ENCODE results near the gene NOL4L. TPM values are rescaled to one million over a fixed set of nuclear protein-coding genes. Genes with fewer than 3 reads are reported as not detected.

NOL4L gene
- total RNA-seq, 1 donor from 2014 or later: 30.5 TPM

- Mint-ChIP-seq H3K4me1 (ENCODE audit: unreplicated experiment) (peaks cover 10% of the 10 kb centered on the region), H3K9me3 (ENCODE audit: unreplicated experiment) (no peaks in the 10 kb centered on the region), H3K27ac (ENCODE audit: unreplicated experiment) (no peak overlapping the region), H3K36me3 (ENCODE audit: unreplicated experiment) (peaks cover 11% of the 10 kb centered on the region), H3K4me3 (ENCODE audit: unreplicated experiment) (no peak overlapping the region), H3K27me3 (ENCODE audit: unreplicated experiment) (no peaks in the 10 kb centered on the region)
- TF ChIP-seq CTCF (IDR thresholded peaks at IDR 0.05): no peak
- no peak for DNase-seq (ENCODE audit: extremely low spot score, unreplicated experiment)
These were observed 79.2 kb downstream of the NOL4L start for GRCh38 chr20:32505723-32506473.

- no peak for DNase-seq (ENCODE audit: extremely low spot score, unreplicated experiment)
- TF ChIP-seq CTCF (IDR thresholded peaks at IDR 0.05): no peak
- H3K4me1 Mint-ChIP-seq (ENCODE audit: unreplicated experiment): peaks cover 11% of the 10 kb centered on the region
- no peaks in the 10 kb centered on the region for H3K9me3 Mint-ChIP-seq (ENCODE audit: unreplicated experiment)
- no peak overlapping the region for H3K4me3 Mint-ChIP-seq (ENCODE audit: unreplicated experiment)
- no peak overlapping the region for H3K27ac Mint-ChIP-seq (ENCODE audit: unreplicated experiment)
- peaks cover 14% of the 10 kb centered on the region for H3K36me3 Mint-ChIP-seq (ENCODE audit: unreplicated experiment)
- H3K27me3 Mint-ChIP-seq (ENCODE audit: unreplicated experiment): no peaks in the 10 kb centered on the region
These were observed 83.4 kb downstream of the NOL4L start for GRCh38 chr20:32501709-32502108.

GRCh38 chr20:32497589-32498224, 87.4 kb downstream of the NOL4L start:
- no peaks in the 10 kb centered on the region for H3K27me3 Mint-ChIP-seq (ENCODE audit: unreplicated experiment)
- H3K27ac Mint-ChIP-seq (ENCODE audit: unreplicated experiment): no peak overlapping the region
- no peak for DNase-seq (ENCODE audit: extremely low spot score, unreplicated experiment)
- no peaks in the 10 kb centered on the region for H3K9me3 Mint-ChIP-seq (ENCODE audit: unreplicated experiment)
- peaks cover 11% of the 10 kb centered on the region for H3K4me1 Mint-ChIP-seq (ENCODE audit: unreplicated experiment)
- no peak overlapping the region for H3K4me3 Mint-ChIP-seq (ENCODE audit: unreplicated experiment)
- no peak for TF ChIP-seq CTCF (IDR thresholded peaks at IDR 0.05)
- H3K36me3 Mint-ChIP-seq (ENCODE audit: unreplicated experiment): peaks cover 8% of the 10 kb centered on the region

- DNase-seq (ENCODE audit: extremely low spot score, unreplicated experiment): no peak
- Mint-ChIP-seq H3K4me3 (ENCODE audit: unreplicated experiment) (no peak overlapping the region), H3K4me1 (ENCODE audit: unreplicated experiment) (peaks cover 11% of the 10 kb centered on the region), H3K9me3 (ENCODE audit: unreplicated experiment) (no peaks in the 10 kb centered on the region), H3K27ac (ENCODE audit: unreplicated experiment) (no peak overlapping the region), H3K36me3 (ENCODE audit: unreplicated experiment) (peaks cover 8% of the 10 kb centered on the region), H3K27me3 (ENCODE audit: unreplicated experiment) (no peaks in the 10 kb centered on the region)
- TF ChIP-seq CTCF (IDR thresholded peaks at IDR 0.05): no peak
These were observed 88.2 kb downstream of the NOL4L start for GRCh38 chr20:32496811-32497533.

- Mint-ChIP-seq H3K36me3 (ENCODE audit: unreplicated experiment) (peaks cover 6% of the 10 kb centered on the region), H3K4me1 (ENCODE audit: unreplicated experiment) (peaks cover 1% of the 10 kb centered on the region), H3K27ac (ENCODE audit: unreplicated experiment) (no peak overlapping the region), H3K27me3 (ENCODE audit: unreplicated experiment) (no peaks in the 10 kb centered on the region), H3K9me3 (ENCODE audit: unreplicated experiment) (no peaks in the 10 kb centered on the region), H3K4me3 (ENCODE audit: unreplicated experiment) (no peak overlapping the region)
- no peak for TF ChIP-seq CTCF (IDR thresholded peaks at IDR 0.05)
- no peak for DNase-seq (ENCODE audit: extremely low spot score, unreplicated experiment)
These were observed 89.2 kb downstream of the NOL4L start for GRCh38 chr20:32495949-32496348.
